Measurements from ENCODE around the gene CNIH3. TPM values are rescaled to one million over a fixed set of nuclear protein-coding genes. Genes with fewer than 3 reads are reported as not detected.

The CNIH3 gene
- total RNA-seq, 1 donor = 1.9 TPM

DNA sequence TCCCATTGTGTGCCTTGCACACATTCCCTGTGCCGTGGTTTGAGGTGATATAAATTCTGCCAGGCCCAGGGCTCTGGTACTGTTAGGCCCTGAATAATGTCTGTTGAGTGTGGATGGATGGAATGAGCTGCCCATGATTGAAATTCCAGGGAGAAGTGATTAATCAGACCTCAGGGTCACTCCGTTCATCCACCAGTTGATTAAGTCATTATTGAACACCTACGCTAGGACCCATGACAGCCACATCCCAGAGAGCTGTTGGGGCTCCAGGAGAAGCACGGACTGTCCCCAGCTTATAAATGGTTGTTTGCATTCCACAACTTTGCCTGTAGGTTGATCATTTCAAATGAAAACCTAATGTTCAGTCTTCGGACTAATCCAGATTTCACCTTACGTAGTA is 98.4 kb downstream of the CNIH3 start:
- DNase-seq (ENCODE audit: low read depth in 2 of 3, low spot score in 2 of 3) = no peak

DNA sequence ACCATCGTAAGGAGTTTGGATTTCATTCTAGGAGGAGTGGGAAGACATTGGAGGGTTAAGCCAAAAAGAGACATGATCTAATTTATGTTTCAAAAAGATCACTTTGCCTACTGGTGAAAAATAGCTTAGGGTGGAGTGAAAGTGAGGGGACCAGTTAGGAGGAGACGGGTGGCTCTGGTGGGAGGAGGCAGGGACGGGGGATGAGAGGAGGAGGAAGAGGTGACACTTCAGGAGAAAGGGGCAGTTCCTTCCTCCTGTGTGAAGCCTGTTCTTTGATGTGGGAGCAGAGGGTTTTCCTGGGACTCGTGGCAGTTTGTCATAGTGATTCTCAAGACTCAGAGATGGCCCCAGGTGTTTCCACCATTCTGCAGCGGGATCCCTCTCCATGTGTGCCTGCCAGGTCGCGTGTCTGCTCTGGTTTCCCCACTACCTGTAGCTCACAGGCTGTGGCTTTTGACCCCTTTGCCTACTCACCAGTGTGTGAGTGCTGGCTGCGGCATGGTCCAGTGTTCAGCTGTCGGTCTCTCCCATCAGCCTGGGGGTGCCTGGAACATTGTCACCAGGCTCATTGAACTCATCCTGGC is 102.4 kb downstream of the CNIH3 start:
- DNase-seq (ENCODE audit: low read depth in 2 of 3, low spot score in 2 of 3) = no peak

GRCh38 chr1:224719716-224720115 is 103.6 kb downstream of the CNIH3 start:
- no peak for DNase-seq (ENCODE audit: low read depth in 2 of 3, low spot score in 2 of 3)

DNA sequence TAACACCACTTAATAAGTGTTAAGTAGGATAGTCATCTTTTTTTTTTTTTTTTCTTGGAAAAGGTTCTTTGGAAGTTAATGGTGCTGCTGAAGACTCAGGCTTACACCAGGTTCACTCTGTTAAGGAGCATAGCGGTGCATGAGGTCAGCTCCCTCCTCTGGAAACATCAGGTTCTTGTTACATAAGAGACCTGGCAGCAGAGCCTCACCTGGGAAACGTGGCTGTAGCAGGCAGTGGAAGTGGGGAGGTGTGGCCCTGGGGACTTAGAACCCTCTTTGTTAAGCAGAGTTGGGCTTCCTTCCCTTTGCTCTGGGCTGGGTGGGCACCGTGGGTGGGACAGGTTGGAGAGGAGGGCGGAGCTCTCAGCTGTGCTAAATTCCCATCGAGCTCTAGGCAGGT is 104.1 kb downstream of the CNIH3 start:
- DNase-seq (ENCODE audit: low read depth in 2 of 3, low spot score in 2 of 3) = no peak

DNA sequence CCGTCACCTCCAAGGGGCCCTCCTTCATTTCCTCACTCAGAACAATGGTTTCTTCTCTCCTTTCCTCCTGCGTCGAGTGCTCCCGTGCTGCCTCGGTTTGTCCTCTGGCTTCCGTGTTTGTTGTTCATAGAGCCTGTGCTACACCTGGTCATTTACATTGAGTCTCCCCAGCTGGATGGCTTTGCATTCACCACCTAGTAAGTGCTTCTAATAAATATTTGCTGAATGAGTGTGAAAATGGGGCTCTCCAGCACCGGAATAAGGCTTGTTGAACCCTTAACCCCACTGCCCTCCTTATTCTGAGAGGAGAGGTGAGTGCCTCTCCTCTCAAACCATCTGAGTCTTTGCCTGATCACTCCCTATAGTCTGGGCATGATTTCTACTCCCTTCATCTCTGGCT is 104.9 kb downstream of the CNIH3 start:
- DNase-seq (ENCODE audit: low read depth in 2 of 3, low spot score in 2 of 3) = no peak

DNA sequence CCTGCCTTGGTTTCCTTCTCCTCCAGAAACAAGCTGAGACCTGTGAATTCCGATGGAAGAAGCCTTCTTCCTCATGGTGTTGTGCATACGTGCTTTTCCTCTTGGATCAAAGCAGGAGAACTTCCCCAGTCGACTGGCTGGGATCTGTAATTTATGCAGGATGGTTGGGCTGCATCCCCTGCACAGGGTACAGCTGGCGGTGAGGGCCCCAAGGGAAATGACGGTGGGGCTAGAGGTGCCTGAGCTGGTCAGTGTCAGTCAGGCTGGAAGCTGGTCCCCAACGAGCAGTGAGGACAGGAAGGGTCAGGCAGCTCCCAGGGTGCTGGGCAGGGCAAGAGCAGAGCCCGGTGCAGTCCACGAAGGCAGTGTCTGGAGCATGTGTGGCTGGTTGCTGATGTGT is 106.7 kb downstream of the CNIH3 start:
- no peak for DNase-seq (ENCODE audit: low read depth in 2 of 3, low spot score in 2 of 3)

GRCh38 chr1:224724566-224724965 is 108.4 kb downstream of the CNIH3 start:
- no peak for DNase-seq (ENCODE audit: low read depth in 2 of 3, low spot score in 2 of 3)

DNA sequence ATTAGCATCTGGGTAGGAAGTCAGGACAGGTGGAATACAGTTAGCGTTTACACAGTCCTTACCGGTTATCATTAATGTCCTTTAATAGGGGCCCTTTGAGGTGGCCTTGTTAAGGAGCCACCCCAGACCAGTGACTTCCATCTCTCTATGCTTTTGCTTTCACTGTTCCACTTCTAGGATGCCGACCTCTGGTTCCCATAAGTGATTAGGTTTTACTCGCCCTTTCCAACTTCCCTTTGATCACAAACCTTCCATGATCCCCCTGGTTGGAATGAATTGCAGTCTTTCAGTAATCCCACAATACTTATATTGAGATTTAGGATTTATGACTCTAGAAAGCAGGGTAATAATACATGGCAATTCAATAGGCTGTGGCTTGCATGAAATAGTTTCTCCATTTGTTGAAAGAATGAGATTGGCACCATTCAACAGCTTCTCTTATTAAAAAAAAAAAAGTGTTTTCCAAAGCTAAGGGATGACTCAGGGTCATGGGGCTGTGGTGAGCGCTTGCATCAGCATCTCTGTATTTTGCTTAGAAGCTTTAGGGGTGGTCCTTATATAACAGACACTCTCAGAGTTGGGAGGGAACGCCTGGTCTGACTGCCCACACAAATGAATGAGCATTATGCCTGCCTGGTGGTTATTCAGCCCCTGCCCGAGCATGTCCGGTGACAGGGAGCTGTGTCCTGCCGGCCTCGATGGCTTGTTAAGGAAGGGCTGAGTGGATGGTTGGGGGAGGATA is 110.5 kb downstream of the CNIH3 start:
- peak in 2 of 3 donors; percentile 22 to 26 for DNase-seq (ENCODE audit: low read depth in 2 of 3, low spot score in 2 of 3)

GRCh38 chr1:224727351-224728289 is 111.5 kb downstream of the CNIH3 start:
- no peak for DNase-seq (ENCODE audit: low read depth in 2 of 3, low spot score in 2 of 3)

- no peak for DNase-seq (ENCODE audit: low read depth in 2 of 3, low spot score in 2 of 3)
Observed at GRCh38 chr1:224730540-224730939, 114.4 kb downstream of the CNIH3 start.

DNA sequence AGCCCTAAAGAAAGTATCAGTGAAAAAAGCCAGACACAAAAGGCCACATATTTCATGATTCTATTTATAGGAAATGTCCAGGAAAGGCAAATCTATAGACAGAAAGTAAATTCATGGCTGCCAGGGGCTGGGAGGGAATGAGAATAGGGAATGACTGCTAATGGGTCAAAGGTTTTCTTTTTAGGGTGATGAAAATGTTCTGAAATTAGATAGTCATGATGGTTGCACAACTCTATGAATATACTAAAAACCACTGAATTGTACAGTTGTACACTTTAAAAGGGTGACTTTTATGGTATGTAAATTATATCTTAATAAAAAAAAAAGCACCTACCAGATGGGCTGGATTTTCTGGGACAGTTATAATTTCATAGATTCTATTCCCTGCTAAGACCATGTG is 114.8 kb downstream of the CNIH3 start:
- no peak for DNase-seq (ENCODE audit: low read depth in 2 of 3, low spot score in 2 of 3)

DNA sequence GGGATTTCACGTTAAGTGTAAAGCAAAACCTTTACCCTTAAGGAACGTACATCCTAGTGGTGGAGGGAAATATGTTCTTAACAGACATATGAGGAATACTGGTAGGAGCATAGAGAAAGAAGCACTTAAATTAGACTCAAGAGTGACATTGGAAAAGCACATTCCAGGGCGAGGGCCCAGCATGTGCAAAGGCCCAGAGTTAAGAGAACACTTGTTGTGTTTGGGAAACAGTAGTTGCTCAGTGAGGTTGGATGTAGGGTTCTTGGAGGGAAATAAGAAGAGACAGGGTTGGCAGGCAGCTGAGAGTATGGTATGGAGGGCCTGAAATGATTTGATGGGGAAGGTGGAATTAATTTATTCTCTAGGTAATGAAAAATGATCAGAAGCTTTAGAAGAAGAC is 115.5 kb downstream of the CNIH3 start:
- no peak for DNase-seq (ENCODE audit: low read depth in 2 of 3, low spot score in 2 of 3)

DNA sequence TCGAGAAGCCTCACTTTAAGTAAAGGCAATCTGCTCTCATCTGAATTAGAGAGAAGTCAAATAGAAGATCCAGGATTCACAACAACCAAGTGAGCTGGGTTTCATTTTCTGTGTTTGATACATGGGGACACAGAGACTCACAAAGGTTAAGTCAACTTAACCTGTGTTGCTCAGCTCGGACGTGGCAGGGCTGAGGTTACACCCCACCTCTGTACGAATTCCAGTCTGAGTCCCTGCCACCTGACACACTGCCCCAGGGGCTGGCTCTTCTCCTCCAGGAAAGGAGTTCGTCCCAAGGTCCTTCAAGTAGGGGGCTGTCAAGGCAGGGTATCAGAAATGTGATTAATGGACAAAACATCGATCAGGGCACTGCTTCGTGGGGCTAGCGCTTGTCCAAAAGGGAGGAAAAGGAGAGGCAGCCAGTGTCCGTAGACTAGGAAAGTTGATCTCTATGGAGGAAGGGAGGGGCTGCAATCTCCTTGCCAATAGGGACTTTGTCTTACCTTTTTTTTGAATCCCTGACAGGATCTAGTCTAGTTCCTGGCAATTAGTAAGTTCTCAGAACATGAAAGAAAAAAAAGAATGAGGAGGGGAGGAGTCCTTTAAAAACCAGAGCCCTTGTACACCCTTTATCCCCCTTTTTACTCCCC is 116.4 kb downstream of the CNIH3 start:
- DNase-seq (ENCODE audit: low read depth in 2 of 3, low spot score in 2 of 3) = no peak

- DNase-seq (ENCODE audit: low read depth in 2 of 3, low spot score in 2 of 3) = no peak
Observed at GRCh38 chr1:224733027-224733911, 117.2 kb downstream of the CNIH3 start.

- no peak for DNase-seq (ENCODE audit: low read depth in 2 of 3, low spot score in 2 of 3)
Observed at GRCh38 chr1:224734261-224734935, 118.3 kb downstream of the CNIH3 start.

GRCh38 chr1:224735159-224735558 is 119.0 kb downstream of the CNIH3 start:
- no peak for DNase-seq (ENCODE audit: low read depth in 2 of 3, low spot score in 2 of 3)

DNA sequence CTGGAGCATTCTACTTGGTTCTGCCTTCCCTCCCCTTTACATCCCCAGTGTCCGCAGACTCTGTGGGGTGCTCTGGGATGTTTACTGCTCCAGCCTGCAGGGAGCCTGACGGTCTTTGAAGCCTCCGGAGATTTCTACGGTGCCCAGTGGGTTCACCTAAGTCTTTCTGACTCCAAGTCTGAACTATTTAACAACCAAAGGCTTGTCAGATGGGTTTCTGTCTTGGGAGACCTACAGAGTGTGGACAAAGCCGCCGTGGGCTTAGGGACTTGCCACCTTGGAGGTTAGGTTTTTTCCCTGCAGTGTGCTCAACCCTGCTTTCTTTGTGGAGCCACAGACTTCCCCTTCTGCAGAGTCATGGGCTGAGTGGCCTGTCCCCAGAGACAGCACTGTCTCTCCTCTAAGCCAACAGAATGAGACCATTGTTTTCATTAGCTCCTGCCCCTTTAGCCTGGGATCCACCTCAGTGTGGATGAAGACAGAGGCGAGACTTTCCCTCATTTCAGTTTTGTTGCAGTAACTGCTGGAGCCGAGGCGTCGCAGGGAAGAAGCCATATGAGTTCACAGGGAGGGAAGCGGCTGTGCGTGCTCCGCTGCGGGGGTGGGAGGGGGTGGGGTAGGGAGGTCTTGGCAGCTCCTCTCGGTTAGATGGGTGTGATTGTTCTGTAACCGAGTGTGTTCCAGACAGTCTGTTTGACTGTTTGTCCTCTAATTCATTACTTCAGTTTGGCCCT is 120.7 kb downstream of the CNIH3 start:
- peak in 1 of 3 donors; percentile 11 for DNase-seq (ENCODE audit: low read depth in 2 of 3, low spot score in 2 of 3)

DNA sequence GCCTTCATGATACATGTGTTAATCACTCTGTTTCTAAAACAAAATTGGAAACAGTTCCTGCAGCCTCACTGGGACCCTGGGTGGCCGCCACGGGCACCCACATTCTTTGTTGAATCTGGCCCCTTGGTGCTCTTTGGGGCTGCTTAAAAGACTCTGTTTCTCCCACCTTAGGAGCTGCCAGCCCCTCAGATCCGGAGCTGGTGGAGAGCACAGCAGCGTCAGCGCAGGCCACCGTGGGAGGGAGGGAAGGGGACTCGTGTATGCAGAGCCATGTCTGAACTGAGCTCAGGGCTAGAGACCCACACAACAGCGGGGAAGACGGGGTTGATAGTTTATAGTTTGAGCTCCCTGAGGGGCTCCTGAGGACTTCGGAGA is 121.2 kb downstream of the CNIH3 start:
- DNase-seq (ENCODE audit: low read depth in 2 of 3, low spot score in 2 of 3) = no peak

Data from hematopoietic multipotent progenitor cell (in vitro differentiated cells).